ENCODE data around the gene DCN.

DCN gene

DNA sequence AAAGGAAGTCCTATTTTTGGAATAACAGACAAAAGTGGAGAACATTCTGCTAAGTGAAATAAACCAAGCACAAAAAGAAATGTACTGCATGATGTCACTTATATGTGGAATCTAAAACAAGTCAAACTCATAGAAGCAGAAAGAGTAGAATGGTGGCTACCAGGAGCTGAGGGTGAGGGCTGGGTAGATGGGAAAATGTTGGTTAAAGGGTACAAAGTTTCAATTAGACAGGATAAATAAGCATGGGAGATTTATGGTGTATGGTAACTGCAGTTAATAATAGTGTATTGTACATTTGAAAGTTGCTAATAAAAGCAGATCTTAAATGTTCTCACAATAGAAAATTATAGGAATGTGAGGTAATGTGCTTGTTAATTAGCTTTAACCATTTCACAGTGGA, 84.2 kb downstream of the DCN start:
- DNase-seq = no peak

DNA sequence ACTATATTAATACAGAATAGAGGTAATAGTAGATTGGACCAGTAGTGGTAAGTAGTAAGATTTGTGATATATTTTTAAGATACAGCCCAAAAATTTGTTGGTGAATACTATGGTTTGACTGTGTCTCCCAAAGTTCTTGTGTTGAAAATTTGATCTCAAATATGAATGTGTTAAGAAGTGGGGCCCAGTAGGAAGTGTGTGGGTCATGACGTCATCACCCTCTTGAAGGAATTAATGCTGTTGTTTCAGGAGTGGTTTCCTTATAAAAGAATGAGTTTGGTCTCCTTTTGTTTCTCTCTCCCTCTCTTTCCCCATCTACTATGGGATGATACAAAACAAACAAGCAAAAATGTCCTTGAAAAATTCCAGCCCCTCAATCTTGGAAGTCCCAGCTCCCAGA, 87.7 kb downstream of the DCN start:
- no peak for DNase-seq

DNA sequence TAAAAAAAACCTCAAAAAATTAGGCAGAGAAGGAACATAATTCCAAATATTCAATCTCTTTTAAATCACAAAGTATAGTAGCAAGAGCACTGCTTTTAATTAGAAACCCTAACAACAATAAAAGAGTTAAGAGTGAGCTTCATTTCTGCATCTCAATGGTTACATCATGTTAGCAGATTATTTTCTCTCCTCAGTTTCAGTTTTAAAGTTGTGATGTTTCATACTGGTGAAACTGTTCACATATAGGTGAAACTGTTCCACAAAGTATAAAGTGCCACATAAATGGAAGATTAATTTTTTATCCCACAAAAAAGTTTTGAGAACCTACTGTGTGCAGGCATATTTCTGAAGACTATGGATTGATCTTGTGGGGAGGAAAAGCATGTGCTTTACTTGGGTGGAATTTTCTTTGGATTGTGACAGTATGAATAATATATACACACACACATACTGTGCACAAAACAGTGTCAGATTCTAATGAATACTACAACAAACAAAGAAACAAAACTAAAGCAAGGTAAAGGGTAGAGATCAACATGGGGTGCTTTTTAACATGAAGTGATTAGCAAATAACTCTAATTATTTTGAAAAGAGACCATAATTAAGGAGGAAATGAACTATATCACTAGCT, 88.5 kb downstream of the DCN start:
- no peak for DNase-seq

DNA sequence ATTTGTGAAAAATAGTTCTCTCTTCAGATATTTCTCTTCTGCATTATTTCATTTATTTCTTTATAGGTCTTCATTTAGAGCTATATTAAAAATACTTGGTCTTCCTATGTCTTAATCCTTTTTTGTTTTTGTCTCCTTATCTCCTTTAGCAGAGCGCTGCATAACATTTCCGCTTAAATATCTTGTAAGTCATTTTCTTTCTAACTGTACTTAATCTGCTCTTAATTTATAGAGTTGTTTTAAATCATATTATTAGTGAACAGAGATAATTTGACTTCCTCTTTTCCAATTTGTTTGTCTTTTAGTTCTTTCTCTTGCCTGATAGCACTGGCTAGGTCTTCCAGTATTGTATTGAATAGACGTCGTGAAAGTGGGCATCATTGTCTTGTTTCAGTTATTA, 89.3 kb downstream of the DCN start:
- no peak for DNase-seq

DNA sequence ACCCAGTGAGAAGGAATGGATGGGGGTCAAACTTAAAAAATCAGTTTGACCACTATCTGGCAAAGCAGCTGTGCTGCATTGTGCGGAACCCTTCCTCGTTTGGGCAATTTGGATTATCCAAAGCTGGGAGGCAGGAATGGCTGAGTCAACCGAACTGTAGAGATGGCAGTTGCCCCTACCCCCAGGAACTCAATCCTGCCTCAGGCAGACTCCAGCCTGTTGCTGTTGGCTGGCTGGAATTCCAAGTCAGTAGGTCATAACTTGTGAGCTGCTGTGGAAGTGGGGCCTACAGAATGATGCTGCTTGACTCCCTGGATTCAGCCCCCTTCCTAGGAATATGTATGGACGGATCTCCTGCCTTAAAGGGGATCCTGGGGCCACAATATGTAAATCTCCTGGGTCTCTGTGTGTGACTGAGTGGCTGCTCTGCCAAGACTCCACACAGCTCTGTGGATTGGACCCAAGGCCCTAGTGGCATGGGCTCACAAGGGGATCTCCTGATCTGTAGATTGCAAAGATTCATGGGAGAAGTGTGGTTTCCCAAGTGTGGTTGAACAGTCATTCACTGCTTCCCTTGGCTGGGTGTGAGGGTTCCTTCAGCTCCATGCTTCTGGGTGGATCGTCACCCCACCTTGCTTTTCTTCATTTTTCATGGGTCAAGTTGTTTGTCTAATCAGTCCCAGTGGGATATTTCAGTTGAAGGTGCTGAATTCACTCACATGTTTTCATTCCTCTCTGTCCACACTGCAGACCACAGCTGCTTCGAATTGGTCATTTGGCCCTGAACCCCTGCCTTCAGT, 90.5 kb downstream of the DCN start:
- DNase-seq = no peak

Measured in stimulated activated naive CD4-positive, alpha-beta T cell treated with Interleukin-2 at 50 U/mL for 16 hours (primary cell).